Uterus (tissue), 4 donors: ENCODE measurements around the gene STAC3. TPM values are rescaled to one million over a fixed set of nuclear protein-coding genes. Genes with fewer than 3 reads are reported as not detected.

Experiments used
- DNase-seq, 2 donors: peaks; one replicate each; pipeline ENCODE4 v3.0.0-alpha.2; 2019 to 2020
- H3K27ac ChIP-seq, 2 donors: fragments of 200-600 bp; sonication (generic); 1 replicate in 1 of 2; 2 replicates in 1 of 2; pipeline ENCODE4 v1.5.1; 2016 to 2018
- H3K27me3 ChIP-seq, 2 donors: fragments of 200-600 bp; sonication (generic); one replicate each; pipeline ENCODE4 v1.5.1; 2018 to 2019; ENCODE audit warnings: control low read depth in 1 of 2
- H3K36me3 ChIP-seq, 2 donors: fragments of 200-600 bp; sonication (generic); one replicate each; pipeline ENCODE4 v1.5.1; 2019; ENCODE audit warnings: control low read depth in 1 of 2
- H3K4me1 ChIP-seq, 2 donors: fragments of 200-600 bp; sonication (generic); one replicate each; pipeline ENCODE4 v1.5.1; 2018 to 2019; ENCODE audit warnings: control low read depth in 1 of 2
- H3K4me3 ChIP-seq, 2 donors: fragments of 200-600 bp; sonication (generic); 1 replicate in 1 of 2; 2 replicates in 1 of 2; pipeline ENCODE4 v1.5.1; 2018 to 2019; ENCODE audit warnings: mild to moderate bottlenecking in 1 of 2
- H3K9me3 ChIP-seq, 2 donors: fragments of 200-600 bp; sonication (generic); one replicate each; pipeline ENCODE4 v1.5.1; 2019; ENCODE audit warnings: control low read depth in 1 of 2
- POLR2A ChIP-seq, 2 donors: fragments of 450-650 bp; IDR thresholded peaks; one replicate each; pipeline ENCODE4 v1.6.1; 2016; ENCODE audit warnings: antibody characterized with exemption in 2 of 2, mild to moderate bottlenecking in 1 of 2, moderate library complexity in 1 of 2
- intact Hi-C: fragments of 100-400 bp; cut with DNase I; formaldehyde crosslinking; loops from one replicate; pipeline ENCODE4 v1.15.1; 2023; ENCODE audit warnings: low total_unique reads
- total RNA-seq, 4 donors: library from RNA; depleted of rRNA in 3 of 4; stranded (reverse); fragments of >200 nt in 3 of 4; gene quantifications; one replicate each; pipeline versions ENCODE4 v1.1.0 to v1.2.4, GENCODE V29; 2014 to 2023
- TF ChIP-seq, protein P1 (sequence below), 4 experiments: fragments of 200-600 bp in 2 of 4; fragments of 450-650 bp in 2 of 4; sonication (generic) in 2 of 4; IDR thresholded peaks; one replicate each; pipeline ENCODE4 v1.5.1; 2016 to 2019; ENCODE audit warnings: antibody characterized with exemption in 4 of 4, mild to moderate bottlenecking in 2 of 4, moderate library complexity in 1 of 4
- donor health status: DM: yes; HTN: yes; CAD: no.

STAC3 gene
- total RNA-seq, 4 donors from 2014 or later: 1.0 to 2.8 TPM; not detected in 2

DNA sequence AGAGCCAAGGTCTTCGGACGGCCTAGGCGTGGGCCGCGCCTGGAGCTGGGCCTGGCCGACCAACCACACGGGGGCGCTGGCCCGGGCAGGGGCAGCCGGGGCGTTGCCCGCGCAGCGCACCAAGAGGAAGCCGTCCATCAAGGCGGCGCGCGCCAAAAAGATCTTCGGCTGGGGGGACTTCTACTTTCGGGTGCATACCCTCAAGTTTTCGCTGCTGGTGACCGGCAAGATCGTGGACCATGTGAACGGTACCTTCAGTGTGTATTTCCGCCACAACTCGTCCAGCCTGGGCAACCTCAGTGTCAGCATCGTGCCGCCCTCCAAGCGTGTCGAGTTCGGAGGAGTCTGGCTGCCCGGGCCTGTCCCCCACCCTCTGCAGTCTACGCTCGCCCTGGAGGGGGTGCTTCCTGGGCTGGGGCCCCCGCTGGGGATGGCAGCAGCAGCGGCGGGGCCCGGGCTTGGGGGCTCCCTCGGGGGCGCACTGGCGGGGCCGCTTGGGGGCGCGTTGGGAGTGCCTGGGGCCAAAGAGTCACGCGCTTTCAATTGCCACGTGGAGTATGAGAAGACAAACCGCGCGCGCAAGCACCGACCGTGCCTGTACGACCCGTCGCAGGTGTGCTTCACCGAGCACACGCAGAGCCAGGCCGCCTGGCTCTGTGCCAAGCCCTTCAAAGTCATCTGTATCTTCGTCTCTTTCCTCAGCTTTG, 25.9 kb downstream of the STAC3 start:
- H3K4me1 ChIP-seq: peaks cover 0 to 6% of the 10 kb centered on the region in 2 donors
- TF ChIP-seq, protein P1, sequence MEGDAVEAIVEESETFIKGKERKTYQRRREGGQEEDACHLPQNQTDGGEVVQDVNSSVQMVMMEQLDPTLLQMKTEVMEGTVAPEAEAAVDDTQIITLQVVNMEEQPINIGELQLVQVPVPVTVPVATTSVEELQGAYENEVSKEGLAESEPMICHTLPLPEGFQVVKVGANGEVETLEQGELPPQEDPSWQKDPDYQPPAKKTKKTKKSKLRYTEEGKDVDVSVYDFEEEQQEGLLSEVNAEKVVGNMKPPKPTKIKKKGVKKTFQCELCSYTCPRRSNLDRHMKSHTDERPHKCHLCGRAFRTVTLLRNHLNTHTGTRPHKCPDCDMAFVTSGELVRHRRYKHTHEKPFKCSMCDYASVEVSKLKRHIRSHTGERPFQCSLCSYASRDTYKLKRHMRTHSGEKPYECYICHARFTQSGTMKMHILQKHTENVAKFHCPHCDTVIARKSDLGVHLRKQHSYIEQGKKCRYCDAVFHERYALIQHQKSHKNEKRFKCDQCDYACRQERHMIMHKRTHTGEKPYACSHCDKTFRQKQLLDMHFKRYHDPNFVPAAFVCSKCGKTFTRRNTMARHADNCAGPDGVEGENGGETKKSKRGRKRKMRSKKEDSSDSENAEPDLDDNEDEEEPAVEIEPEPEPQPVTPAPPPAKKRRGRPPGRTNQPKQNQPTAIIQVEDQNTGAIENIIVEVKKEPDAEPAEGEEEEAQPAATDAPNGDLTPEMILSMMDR (IDR thresholded peaks at IDR 0.05): peak in 3 of 4 experiments; percentile 4 to 25 (median 19)
- no peak for TF ChIP-seq POLR2A (IDR thresholded peaks at IDR 0.05)
- H3K27me3 ChIP-seq: peaks cover 5 to 15% of the 10 kb centered on the region in 2 donors
- H3K9me3 ChIP-seq: no peaks in the 10 kb centered on the region
- no peak overlapping the region for H3K27ac ChIP-seq
- H3K36me3 ChIP-seq: no peaks in the 10 kb centered on the region
- no peak overlapping the region for H3K4me3 ChIP-seq
- no peak for DNase-seq
- intact Hi-C loops: no loop called here

DNA sequence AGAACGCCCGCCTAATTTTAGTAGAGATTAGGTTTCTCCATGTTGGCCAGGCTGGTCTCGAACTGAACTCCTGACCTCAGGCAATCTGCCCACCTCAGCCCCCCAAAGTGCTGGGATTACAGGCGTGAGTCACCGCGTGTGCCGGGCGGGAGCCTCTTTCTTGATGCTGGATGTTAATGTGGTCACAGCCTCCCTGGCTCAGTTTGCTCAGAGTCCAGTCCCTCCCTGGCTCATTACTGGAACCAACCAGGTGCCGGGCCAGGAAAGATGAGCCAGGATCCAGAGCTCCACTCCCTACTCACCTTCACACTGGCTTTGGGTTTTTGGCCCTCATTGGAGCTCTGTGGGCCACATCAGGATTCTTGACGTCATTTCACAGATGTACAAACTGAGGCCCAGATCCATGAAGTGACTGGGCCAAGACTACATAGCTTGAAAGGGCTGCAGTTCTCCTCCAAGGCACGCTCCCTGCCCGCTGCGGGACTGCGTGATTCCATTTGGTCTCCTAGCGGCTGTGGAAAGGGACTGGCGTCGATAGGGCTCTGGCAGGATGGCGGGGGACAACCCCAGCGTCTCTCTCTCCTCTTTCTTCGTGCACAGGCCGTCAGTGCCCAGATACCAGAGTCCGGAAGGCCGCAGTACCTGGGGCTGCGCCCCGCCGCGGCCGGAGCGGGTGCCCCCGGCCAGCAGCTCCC, 26.6 kb downstream of the STAC3 start:
- Histone ChIP-seq H3K4me1 (peaks cover 0 to 6% of the 10 kb centered on the region in 2 donors), H3K27me3 (peaks cover 5 to 21% of the 10 kb centered on the region in 2 donors), H3K9me3 (no peaks in the 10 kb centered on the region), H3K4me3 (no peak overlapping the region), H3K27ac (no peak overlapping the region), H3K36me3 (no peaks in the 10 kb centered on the region)
- no peak for TF ChIP-seq POLR2A (IDR thresholded peaks at IDR 0.05)
- TF ChIP-seq, protein P1 (IDR thresholded peaks at IDR 0.05): no peak
- no peak for DNase-seq
- intact Hi-C loops: no loop called here

- Histone ChIP-seq H3K27ac (no peak overlapping the region), H3K4me1 (peaks cover 0 to 6% of the 10 kb centered on the region in 2 donors), H3K27me3 (peaks cover 5 to 30% of the 10 kb centered on the region in 2 donors), H3K9me3 (no peaks in the 10 kb centered on the region), H3K4me3 (no peak overlapping the region), H3K36me3 (no peaks in the 10 kb centered on the region)
- intact Hi-C loops: no loop called here
- no peak for DNase-seq
- TF ChIP-seq, protein P1 (IDR thresholded peaks at IDR 0.05): no peak
- no peak for TF ChIP-seq POLR2A (IDR thresholded peaks at IDR 0.05)
These were observed 27.5 kb downstream of the STAC3 start for GRCh38 chr12:57223191-57224165.

GRCh38 chr12:57222286-57223190, 28.4 kb downstream of the STAC3 start:
- Histone ChIP-seq H3K27ac (no peak overlapping the region), H3K9me3 (no peaks in the 10 kb centered on the region), H3K4me3 (no peak overlapping the region), H3K4me1 (peaks cover 0 to 7% of the 10 kb centered on the region in 2 donors), H3K36me3 (no peaks in the 10 kb centered on the region), H3K27me3 (peaks cover 12 to 39% of the 10 kb centered on the region in 2 donors)
- intact Hi-C loops: no loop called here
- no peak for TF ChIP-seq POLR2A (IDR thresholded peaks at IDR 0.05)
- TF ChIP-seq, protein P1 (IDR thresholded peaks at IDR 0.05): no peak
- DNase-seq: no peak
